Tibial artery (tissue), 4 donors: ENCODE data around the gene FTH1.

Experiments used
- DNase-seq, 2 donors: peaks; one replicate each; pipeline ENCODE4 v3.0.0-alpha.2; 2019
- H3K27ac ChIP-seq, 2 donors: fragments of 200-600 bp; sonication (generic) in 1 of 2; 1 replicate in 1 of 2; 2 replicates in 1 of 2; pipeline ENCODE4 v1.5.1; 2018 to 2019; ENCODE audit warnings: mild to moderate bottlenecking in 1 of 2
- H3K27me3 ChIP-seq, 2 donors: fragments of 200-600 bp; sonication (generic) in 1 of 2; one replicate each; pipeline versions ENCODE4 v1.5.1 to v1.6.0; 2016 to 2019
- H3K36me3 ChIP-seq, 3 donors: fragments of 200-600 bp; sonication (generic) in 2 of 3; one replicate each; pipeline ENCODE4 v1.5.1; 2016 to 2019; ENCODE audit warnings: mild to moderate bottlenecking in 2 of 3
- H3K4me1 ChIP-seq, 4 donors: fragments of 200-600 bp; sonication (generic) in 2 of 4; 1 replicate in 3 of 4; 2 replicates in 1 of 4; pipeline ENCODE4 v1.5.1; 2016 to 2019
- H3K4me3 ChIP-seq, 2 donors: fragments of 200-600 bp; sonication (generic) in 1 of 2; 1 replicate in 1 of 2; 2 replicates in 1 of 2; pipeline ENCODE4 v1.5.1; 2018 to 2019; ENCODE audit warnings: mild to moderate bottlenecking in 2 of 2
- H3K9me3 ChIP-seq, 3 donors: fragments of 200-600 bp; sonication (generic) in 1 of 3; one replicate each; pipeline ENCODE4 v1.5.1; 2016 to 2019
- CTCF ChIP-seq, 2 experiments: fragments of 200-600 bp in 1 of 2; fragments of 450-650 bp in 1 of 2; IDR thresholded peaks; one replicate each; pipeline ENCODE4 v1.5.1; 2017 to 2019; ENCODE audit warnings: antibody characterized with exemption in 2 of 2, mild to moderate bottlenecking in 1 of 2, moderate library complexity in 1 of 2
- intact Hi-C: fragments of 100-400 bp; cut with DNase I; formaldehyde crosslinking; loops from one replicate; pipeline ENCODE4 v1.15.0; 2023; ENCODE audit warnings: low total_unique reads

The FTH1 gene

GRCh38 chr11:61917334-61918109 lies 49.9 kb downstream of the FTH1 start, which contains the start of gene RAB3IL1:
Gene RAB3IL1 (minus strand): TSS chr11:61917566. CDS start chr11:61917367, 199 bp downstream.
- peaks cover 0 to 21% (median 12%) of the 10 kb centered on the region in 4 donors for H3K4me1 ChIP-seq
- TF ChIP-seq CTCF (IDR thresholded peaks at IDR 0.05), result no peak
- intact Hi-C loops, result no loop called here
- no peaks in the 10 kb centered on the region for H3K9me3 ChIP-seq
- H3K4me3 ChIP-seq, result peak within 1 kb of the TSS; percentile 62 to 67
- H3K27ac ChIP-seq, result peak within 1 kb of the TSS; percentile 64 to 71
- no peaks in the 10 kb centered on the region for H3K36me3 ChIP-seq
- DNase-seq, result peak in 1 of 2 donors; percentile 74
- H3K27me3 ChIP-seq, result peaks cover 0 to 23% of the 10 kb centered on the region in 2 donors

DNA sequence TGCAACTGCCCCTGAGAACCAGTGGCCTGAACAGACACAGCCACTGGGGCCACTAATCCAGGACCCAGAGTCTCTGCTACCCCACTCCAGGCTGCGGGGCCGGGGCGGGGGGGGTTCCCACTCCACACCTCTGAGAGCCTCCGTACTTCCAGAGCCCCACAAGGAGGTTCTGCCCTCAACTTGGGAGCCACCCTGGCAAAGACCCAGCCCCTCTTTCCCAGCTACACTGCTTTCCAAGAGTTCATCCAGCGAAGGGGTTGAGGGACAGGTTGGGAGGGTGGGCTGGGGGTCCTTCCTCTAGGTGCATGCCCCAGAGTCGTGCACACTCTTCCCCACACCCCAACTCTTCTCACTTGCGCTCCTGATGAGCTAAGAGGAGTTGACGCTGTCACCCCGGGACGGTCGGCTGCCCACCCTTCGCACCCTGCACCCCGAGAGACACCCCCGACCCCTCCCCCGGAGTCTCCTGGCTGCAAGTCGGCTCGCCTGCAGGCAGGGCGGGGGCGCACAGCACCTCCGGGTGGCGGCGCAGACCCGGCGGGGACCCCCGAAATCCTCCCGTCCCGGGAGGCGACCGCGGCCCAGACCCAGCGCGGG lies 50.6 kb downstream of the FTH1 start:
- intact Hi-C loops, result no loop called here
- H3K27ac ChIP-seq, result peak overlapping the region; percentile 64 to 71
- no peak for DNase-seq

GRCh38 chr11:61914471-61915171 lies 52.8 kb downstream of the FTH1 start:
- intact Hi-C loops, result no loop called here
- Histone ChIP-seq H3K9me3 (no peaks in the 10 kb centered on the region), H3K36me3 (no peaks in the 10 kb centered on the region), H3K4me1 (peaks cover 0 to 31% (median 12%) of the 10 kb centered on the region in 4 donors), H3K27me3 (peaks cover 0 to 10% of the 10 kb centered on the region in 2 donors), H3K27ac (no peak overlapping the region), H3K4me3 (no peak overlapping the region)
- no peak for TF ChIP-seq CTCF (IDR thresholded peaks at IDR 0.05)
- peak in 1 of 2 donors; percentile 15 for DNase-seq

More for the DNA sequence above, 50.6 kb downstream of the FTH1 start:
- peaks cover 0 to 19% of the 10 kb centered on the region in 2 donors for H3K27me3 ChIP-seq
- peaks cover 0 to 24% (median 12%) of the 10 kb centered on the region in 4 donors for H3K4me1 ChIP-seq
- no peaks in the 10 kb centered on the region for H3K36me3 ChIP-seq
- H3K4me3 ChIP-seq, result peak overlapping the region; percentile 62 to 67
- no peak for TF ChIP-seq CTCF (IDR thresholded peaks at IDR 0.05)
- H3K9me3 ChIP-seq, result no peaks in the 10 kb centered on the region
